Lower leg skin (tissue), 4 donors: ENCODE measurements around the gene MOGAT2. TPM values are rescaled to one million over a fixed set of nuclear protein-coding genes. Genes with fewer than 3 reads are reported as not detected.
A peak's percentile ranks its signal among the peaks of the same experiment; 100 is the strongest.

Source experiments
- DNase-seq, 2 donors: peaks; one replicate each; pipeline ENCODE4 v3.0.0-alpha.2; 2019; ENCODE audit warnings: low spot score in 2 of 2
- H3K4me3 ChIP-seq: fragments of 200-600 bp; sonication (generic); 2 replicates; pipeline ENCODE4 v1.5.1; 2017; ENCODE audit warnings: mild to moderate bottlenecking, low read depth; ENCODE audit not compliant: poor library complexity, severe bottlenecking
- CTCF ChIP-seq, 3 donors: fragments of 450-650 bp; IDR thresholded peaks; one replicate each; pipeline ENCODE4 v1.5.1; 2016; ENCODE audit warnings: antibody characterized with exemption in 3 of 3, mild to moderate bottlenecking in 3 of 3, moderate library complexity in 2 of 3
- POLR2A ChIP-seq, 2 donors: fragments of 450-650 bp; IDR thresholded peaks; one replicate each; pipeline ENCODE4 v1.6.1; 2016 to 2017; ENCODE audit warnings: antibody characterized with exemption in 2 of 2, mild to moderate bottlenecking in 1 of 2, moderate library complexity in 1 of 2
- WGBS, 2 donors: methylation state at CpG; one replicate each; pipeline ENCODE4 v1.1.5; 2018; 5-methylcytosine and 5-hydroxymethylcytosine counted together
- intact Hi-C: fragments of 100-400 bp; cut with DNase I; formaldehyde crosslinking; loops from one replicate; pipeline ENCODE4 v1.15.0; 2023; ENCODE audit warnings: low total_unique reads
- total RNA-seq, 4 donors: library from RNA; depleted of rRNA; stranded (reverse); fragments of >200 nt; gene quantifications; one replicate each; pipeline ENCODE4 v1.1.0, GENCODE V29; 2016

MOGAT2 gene
- total RNA-seq, 4 donors from 2014 or later: 0.21 to 12.6 (median 3.0) TPM

GRCh38 chr11:75760710-75761493, 43.3 kb downstream of the MOGAT2 start:
- no peak for DNase-seq
- no peak for TF ChIP-seq POLR2A (IDR thresholded peaks at IDR 0.05)
- TF ChIP-seq CTCF (IDR thresholded peaks at IDR 0.05): no peak
- intact Hi-C loops: no loop called here
- WGBS, 2 donors: 93 to 95% methylated on average over 3 of the region's 3 CpGs
- no peak overlapping the region for H3K4me3 ChIP-seq

- intact Hi-C loops: no loop called here
- peak in 1 of 2 donors; percentile 69 for DNase-seq
- TF ChIP-seq POLR2A (IDR thresholded peaks at IDR 0.05): no peak
- no peak for TF ChIP-seq CTCF (IDR thresholded peaks at IDR 0.05)
- 95 to 96% methylated on average over 8 of the region's 8 CpGs for WGBS, 2 donors
- no peak overlapping the region for H3K4me3 ChIP-seq
These were observed 44.5 kb downstream of the MOGAT2 start for GRCh38 chr11:75762158-75762557.

- TF ChIP-seq POLR2A (IDR thresholded peaks at IDR 0.05): no peak
- TF ChIP-seq CTCF (IDR thresholded peaks at IDR 0.05): no peak
- intact Hi-C loops: no loop called here
- WGBS, 2 donors: 88 to 91% methylated on average over 2 of the region's 2 CpGs
These were observed 45.2 kb downstream of the MOGAT2 start for GRCh38 chr11:75762885-75763284.

GRCh38 chr11:75763846-75764245, 46.2 kb downstream of the MOGAT2 start:
- WGBS, 2 donors: 50 to 62% methylated on average over 1 to 3 of the region's 3 CpGs
- DNase-seq: no peak

More at GRCh38 chr11:75762885-75763284, 45.2 kb downstream of the MOGAT2 start:
- DNase-seq: no peak
- no peak overlapping the region for H3K4me3 ChIP-seq

GRCh38 chr11:75765116-75765515, 47.5 kb downstream of the MOGAT2 start:
- TF ChIP-seq CTCF (IDR thresholded peaks at IDR 0.05) (no peak), POLR2A (IDR thresholded peaks at IDR 0.05) (no peak)
- whole genome bisulfite sequencing, 2 donors: 89 to 98% methylated on average over 3 of the region's 3 CpGs
- intact Hi-C loops: no loop called here
- H3K4me3 ChIP-seq: no peak overlapping the region
- DNase-seq: no peak

More at GRCh38 chr11:75763846-75764245, 46.2 kb downstream of the MOGAT2 start:
- TF ChIP-seq CTCF (IDR thresholded peaks at IDR 0.05) (no peak), POLR2A (IDR thresholded peaks at IDR 0.05) (no peak)
- intact Hi-C loops: no loop called here
- H3K4me3 ChIP-seq: no peak overlapping the region
